ENCODE measurements around the gene DNAH7. TPM values are rescaled to one million over a fixed set of nuclear protein-coding genes. Genes with fewer than 3 reads are reported as not detected.

DNAH7 gene
- total and polyA plus RNA-seq, 2 of the 8 experiments (the other 6 are each of a cell fraction or from before 2014, with no cell fraction given), result 0.07 to 0.08 TPM

DNA sequence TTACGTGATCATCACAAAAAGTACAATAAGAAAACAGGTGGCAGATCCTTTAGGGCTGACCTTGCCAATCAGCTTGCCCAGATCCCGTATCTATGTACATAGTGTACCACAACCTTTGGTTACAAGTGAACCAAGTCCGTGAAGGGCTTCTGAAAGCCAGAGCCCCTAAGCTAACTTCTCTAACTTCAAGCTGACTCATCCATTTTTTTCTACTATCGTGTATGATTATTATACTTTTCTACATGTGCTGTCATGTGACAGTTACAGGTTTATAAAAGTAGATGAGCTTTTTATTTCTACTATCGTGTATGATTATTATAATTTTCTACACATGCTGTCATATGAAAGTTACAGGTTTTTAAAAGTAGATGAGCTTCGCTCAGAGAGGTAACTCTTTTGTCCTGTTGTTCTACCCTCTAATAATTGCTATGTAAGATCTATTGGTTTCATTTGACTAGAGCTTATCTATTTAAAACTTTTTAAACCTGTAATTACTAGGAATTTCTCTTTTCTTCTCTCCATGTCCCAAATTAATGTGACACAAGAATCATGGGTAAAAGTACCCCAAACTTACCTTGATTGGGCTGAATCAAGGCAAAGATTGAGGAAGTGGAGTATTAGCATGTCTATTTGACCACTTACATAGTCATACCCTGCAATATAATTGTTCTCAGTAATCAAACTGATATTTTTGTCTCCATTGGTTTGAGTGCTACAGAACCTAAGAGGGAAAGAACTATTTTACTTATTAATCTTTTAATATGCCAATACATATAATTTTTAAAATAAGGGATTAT lies 29.4 kb upstream of the DNAH7 start:
- Histone ChIP-seq H2BK5ac (ENCODE audit: low read depth, low read length) (no peak overlapping the region), H2BK20ac (ENCODE audit: low read length) (no peak overlapping the region), H3K23me2 (ENCODE audit: low read depth, low read length) (no peaks in the 10 kb centered on the region; the same call in 1 of the 2 replicates), H3K4ac (replicated peaks; ENCODE audit: insufficient read length, low read depth, low read length) (no peak overlapping the region), H4K20me1 (replicated peaks in 1 of 2; ENCODE audit: control insufficient read depth in 1 of 2, insufficient read depth in 2 of 2, low read length in 2 of 2) (no peaks in the 10 kb centered on the region), H3K23ac (ENCODE audit: insufficient read length) (no peak overlapping the region), H4K91ac (replicated peaks; ENCODE audit: insufficient read length, low read length) (peak overlapping the region; percentile 75), H3K36me3 (ENCODE audit: control insufficient read depth in 2 of 4, insufficient read depth in 4 of 4, low read length in 3 of 4) (no peaks in the 10 kb centered on the region), H4K5ac (ENCODE audit: insufficient read length, low read depth, low read length) (no peak overlapping the region), H3K79me1 (ENCODE audit: low read depth, low read length) (no peaks in the 10 kb centered on the region), H3K9ac (replicated peaks in 1 of 4; ENCODE audit: extremely low read depth in 1 of 4, low read depth in 3 of 4, low read length in 3 of 4) (no peak overlapping the region), H2BK120ac (replicated peaks; ENCODE audit: low read depth, low read length) (peak overlapping the region; percentile 86), H3K4me3 (ENCODE audit: extremely low read depth in 1 of 4, insufficient read depth in 2 of 4, low read depth in 3 of 4, low read length in 4 of 4) (no peak overlapping the region), H3K27ac (ENCODE audit: low read depth, low read length) (no peak overlapping the region), H2AK5ac (ENCODE audit: low read depth, low read length) (no peak overlapping the region), H3K56ac (replicated peaks; ENCODE audit: insufficient read length, low read depth, low read length) (no peak overlapping the region), H3K4me1 (replicated peaks in 1 of 4; ENCODE audit: control insufficient read depth in 3 of 4, insufficient read depth in 4 of 4, low read length in 3 of 4) (peaks cover 4 to 10% (median 9%) of the 10 kb centered on the region in 4 experiments; a peak in 5 of 7 replicates), H3K79me2 (ENCODE audit: control insufficient read depth in 1 of 2, insufficient read depth in 2 of 2, low read length in 2 of 2) (no peaks in the 10 kb centered on the region), H2BK12ac (ENCODE audit: low read depth, low read length) (peak overlapping the region; percentile 95; the same call in 1 of the 2 replicates), H3K9me3 (ENCODE audit: insufficient read depth in 2 of 2, low read depth in 1 of 2, low read length in 1 of 2) (no peaks in the 10 kb centered on the region; a peak in 1 of 4 replicates), H3K18ac (ENCODE audit: extremely low read depth, low read length) (no peak overlapping the region), H3K14ac (ENCODE audit: insufficient read length) (no peak overlapping the region), H2AFZ (ENCODE audit: low read length) (no peak overlapping the region), H2BK15ac (ENCODE audit: low read length) (no peak overlapping the region), H3K27me3 (replicated peaks in 1 of 4; ENCODE audit: control insufficient read depth in 3 of 4, extremely low read depth in 1 of 4, insufficient read depth in 3 of 4, low read length in 3 of 4) (no peaks in the 10 kb centered on the region), H3K4me2 (ENCODE audit: insufficient read depth in 1 of 2, low read depth in 2 of 2, low read length in 2 of 2) (no peak overlapping the region; a peak in 1 of 4 replicates), H4K8ac (ENCODE audit: extremely low read depth, insufficient read depth, low read length) (no peak overlapping the region)
- no peak for DNase-seq (ENCODE audit: low read depth in 1 of 2, low spot score in 2 of 2)
- ChIA-PET POLR2A (ENCODE audit: partially characterized antibody) (interaction anchor here (0.5 kb wide), 1 partner anchor 9 kb away, joined by 5 read pairs; no protein-coding TSS in a partner anchor), CTCF (ENCODE audit: partially characterized antibody) (interaction anchor here (0.7 to 3.2 kb wide), 4 partner anchors 9 to 388 kb away, joined by 3 to 25 read pairs (median 9); partner anchors contain the start of gene DNAH7)
- 89% methylated on average over 6 of the region's 6 CpGs; no CpG with 5 or more reads in 1 of the 2 experiments for WGBS, 2 experiments (ENCODE audit: extremely low coverage in 1 of 2, insufficient coverage in 1 of 2, insufficient read length in 1 of 2, insufficient replicate concordance in 2 of 2, low coverage in 1 of 2, low lambda C conversion rate in 2 of 2, missing lambda C conversion rate in 1 of 2)
- TF ChIP-seq TAF1 (IDR thresholded peaks at IDR 0.05; ENCODE audit: low read depth, low read length), result no peak
- FAIRE-seq, result no peak
